NCI-H1417 treated with DMSO at 0.1 percent for 48 hours (cell line): ENCODE measurements around the gene DYRK1B.
"Not testable (repeated sequence)": the region's sequence is repeated elsewhere in the genome, so short reads cannot be mapped to it uniquely, and the experiment has no call there.

ENCODE experiments used
- DNase-seq: peaks from one replicate; lab custom pipeline; 2025; lab: John Stamatoyannopoulos, UW

Gene DYRK1B

GRCh38 chr19:39830406-39830805 lies 3.6 kb downstream of the DYRK1B start:
- no peak for DNase-seq

GRCh38 chr19:39829702-39830275 lies 4.2 kb downstream of the DYRK1B start:
- no peak for DNase-seq

GRCh38 chr19:39828654-39829032 lies 5.3 kb downstream of the DYRK1B start:
- DNase-seq = no peak

GRCh38 chr19:39828015-39828653 lies 5.8 kb downstream of the DYRK1B start:
- DNase-seq = no peak

GRCh38 chr19:39827216-39827615 lies 6.7 kb downstream of the DYRK1B start:
- DNase-seq = no peak

GRCh38 chr19:39826311-39826945 lies 7.5 kb downstream of the DYRK1B start:
- no peak for DNase-seq

GRCh38 chr19:39825531-39826076 lies 8.4 kb downstream of the DYRK1B start:
- DNase-seq = no peak

- no peak for DNase-seq
These were observed 8.9 kb downstream of the DYRK1B start for GRCh38 chr19:39825093-39825463.

- DNase-seq = peak; percentile 70
These were observed 9.5 kb downstream of the DYRK1B start for GRCh38 chr19:39824143-39825092.

- no peak for DNase-seq
These were observed 10.3 kb downstream of the DYRK1B start for GRCh38 chr19:39823686-39824085.

- DNase-seq = no peak
These were observed 13.3 kb downstream of the DYRK1B start for GRCh38 chr19:39820696-39821095.

GRCh38 chr19:39819786-39820185 lies 14.2 kb downstream of the DYRK1B start:
- DNase-seq = no peak

- DNase-seq = no peak
These were observed 15.3 kb downstream of the DYRK1B start for GRCh38 chr19:39818626-39819097.

- DNase-seq = no peak
These were observed 15.9 kb downstream of the DYRK1B start for GRCh38 chr19:39817888-39818561.

GRCh38 chr19:39816287-39817048 lies 17.5 kb downstream of the DYRK1B start:
- no peak for DNase-seq

- DNase-seq = no peak
These were observed 19.4 kb downstream of the DYRK1B start for GRCh38 chr19:39814595-39814994.

GRCh38 chr19:39814111-39814510 lies 19.9 kb downstream of the DYRK1B start:
- DNase-seq = not testable (repeated sequence)

GRCh38 chr19:39813264-39813993 lies 20.5 kb downstream of the DYRK1B start:
- DNase-seq = no peak

GRCh38 chr19:39811064-39811463 lies 22.9 kb downstream of the DYRK1B start:
- DNase-seq = no peak

GRCh38 chr19:39810424-39810823 lies 23.5 kb downstream of the DYRK1B start:
- no peak for DNase-seq
